ENCODE data around the gene AP1AR. TPM values are rescaled to one million over a fixed set of nuclear protein-coding genes. Genes with fewer than 3 reads are reported as not detected.

AP1AR gene
- total and polyA plus RNA-seq, 11 donors, result 3.7 to 17.3 (median 9.2) TPM

- DNase-seq, result peak in 1 of 5 donors; percentile 51
- 59 to 71% (median 67%) methylated on average over 2 of the region's 2 CpGs for WGBS, 4 donors
Measured at GRCh38 chr4:112213091-112213490, 18.5 kb upstream of the AP1AR start.

GRCh38 chr4:112213856-112214255 is 17.7 kb upstream of the AP1AR start:
- intact Hi-C loops (cut with DNase I), result loop anchor here in 1 of 10 donors (10.0 kb wide), 1 partner anchor 311 kb away; no protein-coding TSS in a partner anchor

More at GRCh38 chr4:112213091-112213490, 18.5 kb upstream of the AP1AR start:
- Histone ChIP-seq H3K27ac (peak overlapping the region in 1 of 12 donors; percentile 29), H3K9me3 (no peaks in the 10 kb centered on the region), H3K36me3 (no peaks in the 10 kb centered on the region), H3K4me1 (peaks cover 0 to 23% (median 0%) of the 10 kb centered on the region in 12 donors), H3K4me3 (no peak overlapping the region), H3K27me3 (no peaks in the 10 kb centered on the region)
- no peak for TF ChIP-seq POLR2A (IDR thresholded peaks at IDR 0.05)
- TF ChIP-seq CTCF (IDR thresholded peaks at IDR 0.05), result no peak
- intact Hi-C loops (cut with DNase I), result loop anchor here in 1 of 10 donors (10.0 kb wide), 1 partner anchor 312 kb away; no protein-coding TSS in a partner anchor
- ATAC-seq, result peak in 1 of 4 donors; percentile 59

GRCh38 chr4:112214390-112215264 is 17.0 kb upstream of the AP1AR start:
- TF ChIP-seq CTCF (IDR thresholded peaks at IDR 0.05), result peak in 10 of 12 donors; percentile 20 to 61 (median 47)
- no peak for TF ChIP-seq POLR2A (IDR thresholded peaks at IDR 0.05)
- H3K4me3 ChIP-seq, result no peak overlapping the region
- ATAC-seq (no peak), DNase-seq (no peak)
- H3K9me3 ChIP-seq, result no peaks in the 10 kb centered on the region
- peaks cover 0 to 23% (median 0%) of the 10 kb centered on the region in 12 donors for H3K4me1 ChIP-seq
- H3K36me3 ChIP-seq, result no peaks in the 10 kb centered on the region
- intact Hi-C loops (cut with DNase I), result loop anchor here in 1 of 10 donors (10.0 kb wide), 1 partner anchor 310 kb away; no protein-coding TSS in a partner anchor
- H3K27me3 ChIP-seq, result no peaks in the 10 kb centered on the region
- peak overlapping the region in 1 of 12 donors; percentile 29 for H3K27ac ChIP-seq

More at GRCh38 chr4:112213856-112214255, 17.7 kb upstream of the AP1AR start:
- Histone ChIP-seq H3K4me3 (no peak overlapping the region), H3K36me3 (no peaks in the 10 kb centered on the region), H3K27me3 (no peaks in the 10 kb centered on the region), H3K9me3 (no peaks in the 10 kb centered on the region), H3K4me1 (peaks cover 0 to 23% (median 0%) of the 10 kb centered on the region in 12 donors), H3K27ac (peak overlapping the region in 1 of 12 donors; percentile 29)
- DNase-seq, result no peak
- 91 to 95% (median 93%) methylated on average over 3 of the region's 3 CpGs for WGBS, 4 donors
- no peak for ATAC-seq
- no peak for TF ChIP-seq POLR2A (IDR thresholded peaks at IDR 0.05)

GRCh38 chr4:112219826-112220366 is 11.7 kb upstream of the AP1AR start:
- Histone ChIP-seq H3K4me1 (peaks cover 0 to under 1% (median 0%) of the 10 kb centered on the region in 12 donors), H3K4me3 (no peak overlapping the region), H3K36me3 (no peaks in the 10 kb centered on the region), H3K9me3 (no peaks in the 10 kb centered on the region), H3K27ac (no peak overlapping the region), H3K27me3 (no peaks in the 10 kb centered on the region)
- DNase-seq (no peak), ATAC-seq (no peak)
- TF ChIP-seq CTCF (IDR thresholded peaks at IDR 0.05) (no peak), POLR2A (IDR thresholded peaks at IDR 0.05) (no peak)
- intact Hi-C loops (cut with DNase I), result loop anchor here in 1 of 10 donors (10.0 kb wide), 1 partner anchor 305 kb away; no protein-coding TSS in a partner anchor
- WGBS, 4 donors, result 89 to 94% (median 91%) methylated on average over 7 of the region's 7 CpGs

Data from heart left ventricle (tissue), 16 donors.